ENCODE measurements around the gene P2RY8.

GRCh38 chrX:1507511-1508463 lies 29.2 kb downstream of the P2RY8 start:
- no peak for TF ChIP-seq CTCF (conservative IDR thresholded peaks at IDR 0.05; ENCODE audit: low read depth, low read length)
- no peak for TF ChIP-seq ELK1 (IDR thresholded peaks at IDR 0.05; ENCODE audit: borderline replicate concordance, low read depth, low read length)
- no peak for TF ChIP-seq USF2 (IDR thresholded peaks at IDR 0.05; ENCODE audit: low read depth, low read length)
- no peak for TF ChIP-seq POLR2A (IDR thresholded peaks at IDR 0.05; ENCODE audit: low read depth, low read length)
- no peak for TF ChIP-seq RFX5 (IDR thresholded peaks at IDR 0.05; ENCODE audit: low read depth, low read length)
- TF ChIP-seq CEBPB (IDR thresholded peaks at IDR 0.05; ENCODE audit: low read depth, low read length), result no peak
- TF ChIP-seq MAFK (IDR thresholded peaks at IDR 0.05; ENCODE audit: low read depth, low read length), result no peak
